SK-N-MC (cell line): ENCODE results near the gene FOXC1.

Experiments
- EZH2 ChIP-seq: fragments of 200-600 bp; sonication (generic); IDR thresholded peaks from one replicate; pipeline ENCODE4 v1.6.1; 2017; ENCODE audit warnings: antibody characterized with exemption
- FOXP2 ChIP-seq: optimal IDR thresholded peaks from 2 replicates; pipeline ENCODE3; 2011; ENCODE audit warnings: mild to moderate bottlenecking, moderate library complexity; ENCODE audit not compliant: insufficient read depth; ENCODE audit errors: extremely low read length, control extremely low read depth
- POLR2AphosphoS5 ChIP-seq: IDR thresholded peaks from 2 replicates; pipeline ENCODE4 v1.6.1; 2012; ENCODE audit warnings: mild to moderate bottlenecking, low read depth, low read length, borderline replicate concordance

- TF ChIP-seq POLR2AphosphoS5, result no peak
- TF ChIP-seq EZH2, result no peak
- TF ChIP-seq FOXP2, result no peak
Observed at GRCh38 chr6:1607516-1608221, 2.0 kb upstream of the FOXC1 start.
